K562 (cell line): Measurements from ENCODE around the gene PRRT2. TPM values are rescaled to one million over a fixed set of nuclear protein-coding genes. Genes with fewer than 3 reads are reported as not detected.

Experiments used
- ATAC-seq: fragments of 200-7000 bp; cut with Tn5 transposase; 3 replicates; pipeline ENCODE4 v1.9.1; 2020; ENCODE audit warnings: moderate library complexity
- BruUV-seq: library from RNA; stranded (reverse); fragments of 400-500 nt; replicated peaks from 2 replicates; lab custom pipeline; 2021; lab: Mats Ljungman, UMichigan
- CTCF ChIA-PET: fragments of 300-600 bp; formaldehyde crosslinking; extraction: SDS; loops from one replicate; lab custom pipeline; 2021; ENCODE audit warnings: low intra/inter-chr PET ratio; lab: Yijun Ruan, JAX
- POLR2A ChIA-PET: fragments of 300-600, 350-650 bp; sonication (Branson Sonifier 250); formaldehyde crosslinking; extraction: SDS; loops from one replicate; lab custom pipeline; 2021; ENCODE audit warnings: antibody characterized with exemption, inconsistent platforms; lab: Yijun Ruan, JAX
- DNase-seq, 4 experiments: peaks; one replicate each; pipeline versions ENCODE4 v3.0.0 to v3.0.0-alpha.2; 2011 to 2018; ENCODE audit warnings: low spot score in 3 of 4, mixed read lengths in 3 of 4; ENCODE audit errors: extremely low read depth in 1 of 4
- FAIRE-seq: peaks from 2 replicates; lab custom pipeline; 2011; peaks lifted over from hg19 to GRCh38; lab: Jason Lieb, UNC
- H2AFZ ChIP-seq: 2 replicates; pipeline ENCODE4 v1.6.0; 2011; ENCODE audit warnings: low read depth, low read length, control low read depth, inconsistent platforms
- H3K27ac ChIP-seq: fragments of 200-600 bp; 3 replicates; pipeline ENCODE4 v1.8.0; 2011; ENCODE audit warnings: low read depth, mild to moderate bottlenecking, control low read depth, inconsistent platforms, low read length, moderate library complexity, mixed read lengths; ENCODE audit errors: extremely low read depth
- H3K27me3 ChIP-seq, 2 experiments: fragments of 300-600 bp in 1 of 2; 2 replicates in 1 of 2; 3 replicates in 1 of 2; pipeline versions ENCODE4 v1.6.0 to v1.8.0; 2011; ENCODE audit warnings: inconsistent platforms in 2 of 2, low read length in 2 of 2, mild to moderate bottlenecking in 1 of 2, mixed read lengths in 1 of 2, moderate library complexity in 1 of 2; ENCODE audit not compliant: control insufficient read depth in 2 of 2, insufficient read depth in 2 of 2
- H3K36me3 ChIP-seq: fragments of 300-600 bp; 3 replicates; pipeline ENCODE4 v1.8.0; 2011; ENCODE audit warnings: mild to moderate bottlenecking, low read length, inconsistent platforms; ENCODE audit not compliant: control insufficient read depth, insufficient read depth
- H3K4me1 ChIP-seq, 2 experiments: fragments of 200-600 bp in 1 of 2; replicated peaks in 1 of 2; 2 replicates in 1 of 2; 3 replicates in 1 of 2; pipeline versions ENCODE4 v1.5.1 to v1.8.0; 2011; ENCODE audit warnings: inconsistent platforms in 2 of 2, low read length in 2 of 2, mild to moderate bottlenecking in 1 of 2, mixed read lengths in 1 of 2, moderate library complexity in 1 of 2; ENCODE audit not compliant: control insufficient read depth in 2 of 2, insufficient read depth in 2 of 2
- H3K4me2 ChIP-seq: 2 replicates; pipeline ENCODE4 v1.6.1; 2011; ENCODE audit warnings: low read length, control low read depth, inconsistent platforms, mixed read lengths; ENCODE audit not compliant: insufficient read depth
- H3K4me3 ChIP-seq: fragments of 200-600 bp; sonication (generic), shearing (Covaris generic); 2 replicates; pipeline ENCODE4 v1.5.1; 2016; ENCODE audit warnings: control low read depth, inconsistent platforms
- H3K79me2 ChIP-seq: fragments of 200-600 bp; 3 replicates; pipeline ENCODE4 v1.8.0; 2011; ENCODE audit warnings: low read length, inconsistent platforms; ENCODE audit not compliant: control insufficient read depth, insufficient read depth
- H3K9ac ChIP-seq, 2 experiments: 2 replicates each; pipeline versions ENCODE4 v1.6.0 to v1.6.1; 2011; ENCODE audit warnings: low read depth in 2 of 2, low read length in 2 of 2, control low read depth in 1 of 2, inconsistent platforms in 1 of 2, mild to moderate bottlenecking in 1 of 2, mixed read lengths in 1 of 2; ENCODE audit not compliant: insufficient read depth in 1 of 2
- H3K9me1 ChIP-seq: one replicate; pipeline ENCODE4 v1.6.0; 2011; ENCODE audit warnings: inconsistent platforms, mild to moderate bottlenecking, low read length, moderate library complexity; ENCODE audit not compliant: control insufficient read depth, insufficient read depth
- H3K9me3 ChIP-seq: replicated peaks from 2 replicates; pipeline ENCODE4 v1.5.1; 2011; ENCODE audit warnings: low read depth, low read length, inconsistent platforms; ENCODE audit not compliant: control insufficient read depth, insufficient read depth
- H4K20me1 ChIP-seq: replicated peaks from 2 replicates; pipeline ENCODE4 v1.6.1; 2011; ENCODE audit warnings: low read length, inconsistent platforms, mixed read lengths; ENCODE audit not compliant: control insufficient read depth, insufficient read depth
- GATA2 ChIP-seq: sonication (generic); formaldehyde crosslinking; IDR thresholded peaks from 2 replicates; pipeline ENCODE4 v1.4.0; 2020; ENCODE audit warnings: mild to moderate bottlenecking, missing genetic modification reagents
- ZNF121 ChIP-seq: sonication (generic); formaldehyde crosslinking; conservative IDR thresholded peaks from 2 replicates; pipeline ENCODE4 v1.8.0; 2022; ENCODE audit warnings: missing genetic modification reagents
- WGBS: fragments of 100-300 bp; shearing (Covaris generic); methylation state at CpG from one replicate; pipeline ENCODE4 v1.1.6; 2016; ENCODE audit warnings: low coverage, mixed read lengths; ENCODE audit not compliant: insufficient coverage; ENCODE audit errors: missing lambda C conversion rate; 5-methylcytosine and 5-hydroxymethylcytosine counted together
- in situ Hi-C: fragments of 300-500 bp; cut with MboI; formaldehyde crosslinking; loops from 4 replicates; pipeline ENCODE4 v1.15.0; 2018; ENCODE audit warnings: inconsistent platforms, mixed read lengths
- intact Hi-C: fragments of 100-400 bp; cut with micrococcal nuclease; formaldehyde crosslinking; loops from 2 replicates; pipeline ENCODE4 v1.14.2; 2022
- polyA plus RNA-seq, 8 experiments: library from polyadenylated mRNA; depleted of rRNA in 4 of 8; stranded (reverse) in 5 of 8; unstranded in 3 of 8; fragments of >200 nt; fragmentation: Nextera tagmentation in 2 of 8; fragmentation: Illumina TruSeq in 1 of 8; extraction: Ambion mirVana in 2 of 8; extraction: Trizol in 1 of 8; gene quantifications; 2 replicates each; pipeline versions ENCODE4 v1.2.1 to v1.2.3, GENCODE V29; 2011 to 2014; ENCODE audit warnings: inconsistent platforms in 1 of 8, missing spikeins in 1 of 8
- total RNA-seq, 7 experiments: library from RNA; depleted of rRNA in 6 of 7; stranded (reverse); fragments of >200 nt in 6 of 7; fragmentation: Illumina TruSeq in 2 of 7; extraction: Trizol in 2 of 7; gene quantifications; 2 replicates each; pipeline versions ENCODE4 v1.2.1 to v1.2.3, GENCODE V29; 2011 to 2021; ENCODE audit warnings: low replicate concordance in 1 of 7
- TF ChIP-seq, protein P1 (sequence below), 2 experiments: fragments of 450-650 bp in 1 of 2; sonication (generic) in 1 of 2; formaldehyde crosslinking in 1 of 2; IDR thresholded peaks in 1 of 2; conservative IDR thresholded peaks in 1 of 2; 2 replicates each; pipeline versions ENCODE4 v1.6.1 to v1.8.1; 2016 to 2023; ENCODE audit warnings: mild to moderate bottlenecking in 2 of 2, moderate library complexity in 2 of 2, inconsistent platforms in 1 of 2, missing genetic modification reagents in 1 of 2
- TF ChIP-seq, protein P2 (sequence below): sonication (generic); formaldehyde crosslinking; IDR thresholded peaks from 2 replicates; pipeline ENCODE4 v1.8.0; 2022; ENCODE audit warnings: missing genetic modification reagents, mild to moderate bottlenecking, moderate library complexity, borderline replicate concordance

The PRRT2 gene
- total and polyA plus RNA-seq, 9 of the 15 experiments (the other 6 are each of a cell fraction or from before 2014, with no cell fraction given): 0.11 to 1.0 (median 0.42) TPM; not detected in 2

DNA sequence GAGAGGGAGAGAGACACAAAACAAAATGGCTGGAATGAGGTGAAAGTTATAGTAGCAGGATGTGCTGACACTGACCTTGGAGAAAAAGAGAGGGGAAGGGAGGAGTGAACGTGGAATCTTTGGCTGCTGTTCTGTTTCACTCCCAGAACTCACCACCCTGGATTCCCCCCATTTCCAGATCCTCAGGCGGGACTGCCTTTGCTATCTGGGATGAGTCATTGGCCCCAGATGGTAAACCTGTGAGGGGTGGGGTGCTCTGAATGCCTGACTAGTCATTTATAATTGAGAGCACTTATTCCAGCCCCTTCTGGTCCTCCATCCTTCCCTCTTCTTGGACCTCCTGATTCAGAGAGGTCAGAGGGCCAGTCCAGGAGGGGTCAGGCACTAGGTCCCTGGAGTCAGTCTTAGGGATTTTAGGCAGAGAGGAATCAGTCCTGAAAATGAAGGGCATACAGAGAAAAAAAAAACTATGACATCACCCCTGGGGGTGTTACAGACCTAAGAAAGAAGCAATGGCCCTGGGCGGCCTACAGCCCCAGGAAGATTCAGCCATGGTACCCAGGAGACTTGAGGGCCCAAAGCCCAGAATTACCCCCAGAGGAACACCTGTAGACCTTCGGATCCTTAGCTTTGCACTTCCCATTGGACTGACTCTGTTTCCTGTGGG, 36.1 kb upstream of the PRRT2 start (continued):
- TF ChIP-seq, protein P1, sequence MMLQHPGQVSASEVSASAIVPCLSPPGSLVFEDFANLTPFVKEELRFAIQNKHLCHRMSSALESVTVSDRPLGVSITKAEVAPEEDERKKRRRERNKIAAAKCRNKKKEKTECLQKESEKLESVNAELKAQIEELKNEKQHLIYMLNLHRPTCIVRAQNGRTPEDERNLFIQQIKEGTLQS (IDR thresholded peaks at IDR 0.05): peak; percentile 90
- TF ChIP-seq, protein P1 (CRISPR knock-in tag; conservative IDR thresholded peaks at IDR 0.05): no peak
- TF ChIP-seq, protein P2, sequence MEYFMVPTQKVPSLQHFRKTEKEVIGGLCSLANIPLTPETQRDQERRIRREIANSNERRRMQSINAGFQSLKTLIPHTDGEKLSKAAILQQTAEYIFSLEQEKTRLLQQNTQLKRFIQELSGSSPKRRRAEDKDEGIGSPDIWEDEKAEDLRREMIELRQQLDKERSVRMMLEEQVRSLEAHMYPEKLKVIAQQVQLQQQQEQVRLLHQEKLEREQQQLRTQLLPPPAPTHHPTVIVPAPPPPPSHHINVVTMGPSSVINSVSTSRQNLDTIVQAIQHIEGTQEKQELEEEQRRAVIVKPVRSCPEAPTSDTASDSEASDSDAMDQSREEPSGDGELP (CRISPR knock-in tag): peak; percentile 32; the same call in 1 of the 2 replicates

- no peak within 1 kb of the TSS for H3K27ac ChIP-seq
- H3K4me3 ChIP-seq: no peak within 1 kb of the TSS
- BruUV-seq: no TSS peak
- no peak within 1 kb of the TSS for H2AFZ ChIP-seq
- intact Hi-C loops (no loop called here), in situ Hi-C loops (no loop called here)
- POLR2A ChIA-PET: interaction anchor here (0.6 to 1.7 kb wide), 3 partner anchors 12 to 631 kb away, joined by 3 to 5 read pairs (median 3); partner anchors contain the start of gene KIF22
- H3K4me1 ChIP-seq: peaks cover 0 to 2% of the 10 kb centered on the region in 2 experiments; a peak in 2 of 5 replicates
- no peaks in the 10 kb centered on the region for H3K9me1 ChIP-seq
- H3K9me3 ChIP-seq: no peaks in the 10 kb centered on the region
- H3K4me2 ChIP-seq: no peak within 1 kb of the TSS
- 0 out of 2 replicates have a peak, but pooled peaks cover 3% of the 10 kb centered on the region for H4K20me1 ChIP-seq
- FAIRE-seq (no peak), ATAC-seq (no peak), DNase-seq (no peak)
- no peaks in the 10 kb centered on the region for H3K36me3 ChIP-seq
- WGBS: 11% methylated on average over 10 of the region's 10 CpGs
- TF ChIP-seq GATA2: no peak
- TF ChIP-seq ZNF121 (CRISPR knock-in tag): peak; percentile 41; the same call in 1 of the 2 replicates
- peaks cover 25 to 34% of the 10 kb centered on the region in 2 experiments for H3K27me3 ChIP-seq
- no peaks in the 10 kb centered on the region for H3K79me2 ChIP-seq
- CTCF ChIA-PET: no interaction called here
- H3K9ac ChIP-seq: no peak within 1 kb of the TSS
Measured at GRCh38 chr16:29777576-29778350, 34.2 kb upstream of the PRRT2 start, which contains the start of gene ZG16. ZG16 (plus strand) TSS chr16:29778256; CDS start chr16:29779267, 1,011 bp downstream.
